Tibial artery (tissue), 4 donors: ENCODE data around the gene OR4Q2.
"Not testable (repeated sequence)": the region's sequence is repeated elsewhere in the genome, so short reads cannot be mapped to it uniquely, and the experiment has no call there.

ENCODE experiments used
- DNase-seq, 2 donors: peaks; one replicate each; pipeline ENCODE4 v3.0.0-alpha.2; 2019
- H3K27ac ChIP-seq, 2 donors: fragments of 200-600 bp; sonication (generic) in 1 of 2; 1 replicate in 1 of 2; 2 replicates in 1 of 2; pipeline ENCODE4 v1.5.1; 2018 to 2019; ENCODE audit warnings: mild to moderate bottlenecking in 1 of 2
- H3K27me3 ChIP-seq, 2 donors: fragments of 200-600 bp; sonication (generic) in 1 of 2; one replicate each; pipeline versions ENCODE4 v1.5.1 to v1.6.0; 2016 to 2019
- H3K36me3 ChIP-seq, 3 donors: fragments of 200-600 bp; sonication (generic) in 2 of 3; one replicate each; pipeline ENCODE4 v1.5.1; 2016 to 2019; ENCODE audit warnings: mild to moderate bottlenecking in 2 of 3
- H3K4me1 ChIP-seq, 4 donors: fragments of 200-600 bp; sonication (generic) in 2 of 4; 1 replicate in 3 of 4; 2 replicates in 1 of 4; pipeline ENCODE4 v1.5.1; 2016 to 2019
- H3K4me3 ChIP-seq, 2 donors: fragments of 200-600 bp; sonication (generic) in 1 of 2; 1 replicate in 1 of 2; 2 replicates in 1 of 2; pipeline ENCODE4 v1.5.1; 2018 to 2019; ENCODE audit warnings: mild to moderate bottlenecking in 2 of 2
- H3K9me3 ChIP-seq, 3 donors: fragments of 200-600 bp; sonication (generic) in 1 of 3; one replicate each; pipeline ENCODE4 v1.5.1; 2016 to 2019
- intact Hi-C: fragments of 100-400 bp; cut with DNase I; formaldehyde crosslinking; loops from one replicate; pipeline ENCODE4 v1.15.0; 2023; ENCODE audit warnings: low total_unique reads
- TF ChIP-seq, protein P1 (sequence below), 2 experiments: fragments of 200-600 bp in 1 of 2; fragments of 450-650 bp in 1 of 2; IDR thresholded peaks; one replicate each; pipeline ENCODE4 v1.5.1; 2017 to 2019; ENCODE audit warnings: antibody characterized with exemption in 2 of 2, mild to moderate bottlenecking in 1 of 2, moderate library complexity in 1 of 2

The OR4Q2 gene

DNA sequence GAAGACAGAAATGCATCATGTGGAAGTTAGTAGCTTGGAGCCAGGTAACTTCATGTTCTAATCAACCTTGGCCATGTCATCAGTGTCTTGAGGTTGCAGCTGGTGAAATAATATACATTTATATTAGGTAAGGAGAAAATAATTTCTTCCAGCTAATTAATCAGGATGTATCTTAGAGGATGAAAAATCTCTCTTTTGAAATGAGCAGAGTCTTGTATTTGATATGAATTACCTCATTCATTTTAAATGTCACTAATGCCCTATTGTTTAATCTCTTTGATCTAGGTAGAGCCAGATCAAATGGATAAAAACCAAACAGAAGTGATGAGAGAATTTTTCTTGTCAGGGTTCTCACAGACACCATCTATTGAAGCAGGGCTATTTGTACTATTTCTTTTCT is at the start of gene OR4Q2:
OR4Q2 (plus strand) TSS at position 301 of the 400 bp plus-strand sequence.
- Histone ChIP-seq H3K27me3 (no peaks in the 10 kb centered on the region), H3K4me3 (no peak within 1 kb of the TSS), H3K27ac (no peak within 1 kb of the TSS), H3K9me3 (no peaks in the 10 kb centered on the region), H3K4me1 (no peaks in the 10 kb centered on the region), H3K36me3 (no peaks in the 10 kb centered on the region)
- intact Hi-C loops: no loop called here
- TF ChIP-seq, protein P1, sequence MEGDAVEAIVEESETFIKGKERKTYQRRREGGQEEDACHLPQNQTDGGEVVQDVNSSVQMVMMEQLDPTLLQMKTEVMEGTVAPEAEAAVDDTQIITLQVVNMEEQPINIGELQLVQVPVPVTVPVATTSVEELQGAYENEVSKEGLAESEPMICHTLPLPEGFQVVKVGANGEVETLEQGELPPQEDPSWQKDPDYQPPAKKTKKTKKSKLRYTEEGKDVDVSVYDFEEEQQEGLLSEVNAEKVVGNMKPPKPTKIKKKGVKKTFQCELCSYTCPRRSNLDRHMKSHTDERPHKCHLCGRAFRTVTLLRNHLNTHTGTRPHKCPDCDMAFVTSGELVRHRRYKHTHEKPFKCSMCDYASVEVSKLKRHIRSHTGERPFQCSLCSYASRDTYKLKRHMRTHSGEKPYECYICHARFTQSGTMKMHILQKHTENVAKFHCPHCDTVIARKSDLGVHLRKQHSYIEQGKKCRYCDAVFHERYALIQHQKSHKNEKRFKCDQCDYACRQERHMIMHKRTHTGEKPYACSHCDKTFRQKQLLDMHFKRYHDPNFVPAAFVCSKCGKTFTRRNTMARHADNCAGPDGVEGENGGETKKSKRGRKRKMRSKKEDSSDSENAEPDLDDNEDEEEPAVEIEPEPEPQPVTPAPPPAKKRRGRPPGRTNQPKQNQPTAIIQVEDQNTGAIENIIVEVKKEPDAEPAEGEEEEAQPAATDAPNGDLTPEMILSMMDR (IDR thresholded peaks at IDR 0.05): no peak
- DNase-seq: no peak

DNA sequence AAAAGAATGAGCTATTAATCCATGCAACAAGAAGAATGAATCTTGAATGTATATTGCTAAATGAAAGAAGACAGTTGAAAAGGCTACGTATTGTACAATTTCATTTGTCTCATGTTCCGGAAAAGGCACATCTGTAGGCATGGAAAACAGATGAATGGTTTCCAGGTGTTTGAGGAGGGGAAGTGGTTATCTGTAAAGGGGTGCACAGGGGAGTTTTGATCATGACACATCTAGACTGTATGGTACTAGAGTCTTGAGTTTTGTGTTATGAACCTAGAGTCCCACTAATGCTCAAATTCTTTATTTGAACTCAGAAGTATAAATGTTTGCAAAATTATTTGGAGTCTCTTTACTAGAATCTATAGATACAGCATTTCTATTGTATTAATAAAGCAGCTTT is 32.2 kb upstream of the OR4Q2 start:
- H3K9me3 ChIP-seq, H3K27ac ChIP-seq, H3K4me1 ChIP-seq, H3K27me3 ChIP-seq, H3K4me3 ChIP-seq, intact Hi-C loops, H3K36me3 ChIP-seq, DNase-seq: not testable (repeated sequence)

DNA sequence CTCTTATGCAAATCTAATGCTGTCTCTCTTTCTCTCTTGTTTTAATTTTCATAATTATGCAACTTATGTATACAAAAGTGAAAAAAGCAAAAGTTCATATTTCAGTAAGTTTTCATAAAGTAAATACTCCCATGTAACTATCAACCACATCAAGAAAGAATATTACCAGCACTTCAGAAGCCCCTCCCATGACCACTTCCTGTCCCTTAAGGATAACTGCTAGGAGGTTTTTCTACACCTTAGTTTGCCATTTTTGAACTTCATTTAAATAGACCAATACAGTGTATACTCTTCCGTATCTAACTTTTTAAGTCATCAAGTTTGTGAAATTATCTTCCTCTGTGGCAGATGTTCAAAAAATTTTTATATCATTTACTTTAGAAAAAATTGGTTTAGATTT is 27.1 kb upstream of the OR4Q2 start:
- H3K4me1 ChIP-seq: no peaks in the 10 kb centered on the region
- H3K27ac ChIP-seq: no peak overlapping the region
- TF ChIP-seq, protein P1 (IDR thresholded peaks at IDR 0.05): no peak
- DNase-seq: no peak
- no peak overlapping the region for H3K4me3 ChIP-seq
- H3K9me3 ChIP-seq: no peaks in the 10 kb centered on the region
- H3K27me3 ChIP-seq: no peaks in the 10 kb centered on the region
- H3K36me3 ChIP-seq: no peaks in the 10 kb centered on the region
- intact Hi-C loops: no loop called here

DNA sequence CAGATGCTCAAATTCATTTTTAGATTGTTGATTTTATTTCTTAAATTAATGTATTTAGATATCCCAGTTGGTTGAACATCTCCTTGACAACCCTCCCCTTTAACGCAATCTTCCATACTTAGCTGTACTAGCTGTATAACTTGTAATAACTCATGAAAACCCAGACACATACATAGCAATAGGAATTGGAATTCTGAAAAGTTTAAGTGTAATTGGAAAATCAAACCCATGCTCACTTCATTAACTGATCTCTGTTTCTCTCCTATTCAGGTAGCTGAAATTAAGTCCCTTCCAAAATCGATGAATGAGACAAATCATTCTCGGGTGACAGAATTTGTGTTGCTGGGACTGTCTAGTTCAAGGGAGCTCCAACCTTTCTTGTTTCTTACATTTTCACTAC is 26.7 kb upstream of the OR4Q2 start, which contains the start of gene OR4K15:
OR4K15 (plus strand) TSS at position 301 of the 400 bp plus-strand sequence; CDS start at position 301, 0 bp downstream.
- no peak within 1 kb of the TSS for H3K27ac ChIP-seq
- no peaks in the 10 kb centered on the region for H3K4me1 ChIP-seq
- H3K9me3 ChIP-seq: no peaks in the 10 kb centered on the region
- DNase-seq: no peak
- H3K4me3 ChIP-seq: no peak within 1 kb of the TSS
- H3K36me3 ChIP-seq: no peaks in the 10 kb centered on the region
- TF ChIP-seq, protein P1 (IDR thresholded peaks at IDR 0.05): no peak
- intact Hi-C loops: no loop called here
- no peaks in the 10 kb centered on the region for H3K27me3 ChIP-seq

DNA sequence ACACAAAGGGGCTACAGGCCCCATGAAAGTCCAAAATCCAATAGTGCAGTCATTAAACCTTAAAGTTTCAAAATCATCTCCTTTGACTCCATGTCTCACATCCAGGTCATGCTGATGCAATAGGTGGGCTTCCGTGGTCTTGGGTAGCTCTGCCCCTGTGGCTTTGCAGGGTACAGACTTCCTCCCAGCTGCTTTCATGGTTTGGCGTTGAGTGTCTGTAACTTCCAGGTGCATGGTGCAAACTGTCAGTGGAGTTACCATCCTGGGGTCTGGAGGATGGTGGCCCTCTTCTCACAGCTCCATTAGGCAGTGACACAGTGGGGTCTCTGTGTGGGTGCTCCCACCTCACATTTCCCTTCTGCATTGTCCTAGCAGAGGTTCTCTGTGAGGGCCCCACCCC is 8.5 kb upstream of the OR4Q2 start:
- Histone ChIP-seq H3K27me3 (no peaks in the 10 kb centered on the region), H3K27ac (no peak overlapping the region), H3K9me3 (no peaks in the 10 kb centered on the region), H3K4me1 (no peaks in the 10 kb centered on the region), H3K4me3 (no peak overlapping the region), H3K36me3 (no peaks in the 10 kb centered on the region)
- no peak for DNase-seq
- intact Hi-C loops: no loop called here
- TF ChIP-seq, protein P1 (IDR thresholded peaks at IDR 0.05): no peak

DNA sequence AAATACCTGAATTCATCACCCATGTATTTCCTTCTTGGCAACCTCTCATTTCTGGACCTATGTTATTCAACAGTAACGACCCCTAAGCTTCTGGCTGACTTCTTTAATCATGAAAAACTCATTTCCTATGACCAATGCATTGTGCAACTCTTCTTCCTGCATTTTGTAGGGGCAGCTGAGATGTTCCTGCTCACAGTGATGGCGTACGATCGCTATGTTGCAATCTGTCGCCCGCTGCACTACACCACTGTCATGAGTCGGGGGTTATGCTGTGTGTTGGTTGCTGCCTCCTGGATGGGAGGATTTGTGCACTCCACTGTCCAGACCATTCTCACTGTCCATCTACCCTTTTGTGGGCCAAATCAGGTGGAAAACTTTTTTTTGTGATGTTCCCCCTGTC is 356 bp downstream of the OR4Q2 start:
- intact Hi-C loops: no loop called here
- no peak overlapping the region for H3K4me3 ChIP-seq
- no peak for DNase-seq
- no peaks in the 10 kb centered on the region for H3K27me3 ChIP-seq
- no peaks in the 10 kb centered on the region for H3K36me3 ChIP-seq
- no peaks in the 10 kb centered on the region for H3K4me1 ChIP-seq
- H3K27ac ChIP-seq: no peak overlapping the region
- H3K9me3 ChIP-seq: no peaks in the 10 kb centered on the region
- TF ChIP-seq, protein P1 (IDR thresholded peaks at IDR 0.05): no peak
